LNCAP (cell line): Measurements from ENCODE around the gene LOC101059915.
"Not testable (repeated sequence)": the region's sequence is repeated elsewhere in the genome, so short reads cannot be mapped to it uniquely, and the experiment has no call there.

Experiments
- CTCF ChIP-seq: fragments of 450-650 bp; IDR thresholded peaks from 2 replicates; pipeline ENCODE4 v1.5.1; 2017; ENCODE audit warnings: mild to moderate bottlenecking

The LOC101059915 gene

GRCh38 chrX:71671043-71671780 lies 3.9 kb downstream of the LOC101059915 start:
- TF ChIP-seq CTCF, result no peak

GRCh38 chrX:71671938-71672337 lies 4.6 kb downstream of the LOC101059915 start:
- TF ChIP-seq CTCF, result no peak

DNA sequence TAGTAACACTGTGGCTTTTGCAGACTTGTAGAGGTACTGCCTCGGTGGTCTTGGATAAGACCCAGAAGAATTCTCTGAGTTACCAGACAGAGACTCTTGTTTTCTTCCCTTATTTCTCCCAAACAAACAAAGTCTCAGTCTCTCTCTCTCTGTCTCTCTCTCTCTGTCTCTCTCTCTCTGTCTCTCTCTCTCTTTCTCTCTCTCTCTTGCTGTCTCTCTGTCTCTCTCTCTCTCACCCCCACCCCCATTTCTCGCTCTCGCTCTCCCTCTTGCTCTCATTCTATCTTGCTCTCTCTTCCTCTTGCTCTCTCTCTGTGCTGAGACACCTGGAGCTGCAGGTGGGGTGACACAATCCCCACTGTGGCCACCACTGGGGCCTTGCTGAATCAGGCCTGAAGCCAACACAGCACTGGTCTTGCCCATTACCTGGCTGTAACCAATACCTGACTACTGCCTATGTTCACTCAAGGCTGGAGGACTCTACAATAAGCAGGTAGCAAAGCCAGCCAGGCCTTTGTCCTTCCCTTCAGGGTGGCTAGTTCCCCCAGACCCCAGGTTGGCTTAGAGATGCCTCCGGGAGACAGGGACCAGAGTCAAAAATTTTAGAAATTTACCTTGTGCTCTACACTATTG lies 12.3 kb downstream of the LOC101059915 start:
- TF ChIP-seq CTCF, result no peak

GRCh38 chrX:71718185-71718584 lies 50.8 kb downstream of the LOC101059915 start, which contains the start of gene CXorf49:
Gene CXorf49, minus strand, starts transcription at chrX:71718285. Its CDS starts 134 bp downstream, at chrX:71718151.
- TF ChIP-seq CTCF, result not testable (repeated sequence)
